NCI-H446 treated with DMSO at 0.1 percent for 48 hours (cell line): ENCODE data around the gene TFPI2.

Source experiments
- DNase-seq: peaks from one replicate; lab custom pipeline; 2025; lab: John Stamatoyannopoulos, UW

TFPI2 gene

DNA sequence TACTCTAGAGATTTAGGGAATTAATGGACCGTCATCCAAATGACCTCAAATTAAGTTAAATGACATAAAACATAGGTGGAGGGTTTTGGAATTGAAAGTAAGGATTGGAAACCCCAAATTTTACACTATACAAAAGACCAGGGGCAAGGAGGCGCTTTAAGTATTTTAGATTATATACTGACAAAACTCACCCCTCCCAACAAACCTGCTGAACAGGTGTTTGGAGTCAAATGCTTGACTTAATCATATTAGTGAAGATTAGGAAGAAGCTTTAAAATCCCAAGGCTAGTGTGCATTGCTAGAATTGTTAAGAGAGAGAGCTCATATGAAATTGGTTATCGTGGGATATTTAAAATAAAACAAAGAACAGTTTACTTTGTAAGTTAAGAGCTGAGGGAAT is 15.7 kb upstream of the TFPI2 start, which contains the start of gene GNGT1:
Gene GNGT1, plus strand, starts transcription at position 301 of the 400 bp plus-strand sequence. CDS start 180 bp downstream, outside the sequence.
- DNase-seq = no peak

DNA sequence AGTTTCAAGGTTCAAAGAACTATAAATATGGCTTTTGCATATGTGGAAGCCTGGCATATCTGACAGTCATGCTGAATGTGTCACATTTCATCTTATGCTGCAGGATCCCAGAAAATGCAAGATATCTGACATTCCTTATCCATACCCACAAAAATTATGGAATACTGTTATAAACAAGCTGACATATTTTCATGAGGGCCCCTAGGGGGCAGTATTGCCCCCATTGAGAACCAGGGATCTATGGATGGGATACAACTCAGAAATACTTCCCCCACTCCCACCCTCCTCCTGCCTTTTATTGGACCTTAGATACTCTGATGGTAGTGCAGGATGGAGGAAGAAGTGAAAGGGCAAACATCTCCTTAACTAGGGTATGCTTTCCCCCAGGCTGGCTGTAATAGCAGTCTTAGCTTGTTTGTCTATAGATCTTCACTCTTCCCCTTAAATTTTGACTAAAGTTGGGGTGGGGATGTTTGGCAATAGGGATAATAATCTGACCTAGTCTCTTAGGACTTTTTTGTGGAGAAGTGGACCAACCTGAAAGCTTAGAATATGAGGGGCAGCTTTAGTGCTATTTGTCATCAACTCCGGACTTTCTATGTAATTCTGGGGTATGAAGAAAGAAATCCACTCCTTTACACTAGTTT is 12.3 kb upstream of the TFPI2 start:
- DNase-seq = no peak

DNA sequence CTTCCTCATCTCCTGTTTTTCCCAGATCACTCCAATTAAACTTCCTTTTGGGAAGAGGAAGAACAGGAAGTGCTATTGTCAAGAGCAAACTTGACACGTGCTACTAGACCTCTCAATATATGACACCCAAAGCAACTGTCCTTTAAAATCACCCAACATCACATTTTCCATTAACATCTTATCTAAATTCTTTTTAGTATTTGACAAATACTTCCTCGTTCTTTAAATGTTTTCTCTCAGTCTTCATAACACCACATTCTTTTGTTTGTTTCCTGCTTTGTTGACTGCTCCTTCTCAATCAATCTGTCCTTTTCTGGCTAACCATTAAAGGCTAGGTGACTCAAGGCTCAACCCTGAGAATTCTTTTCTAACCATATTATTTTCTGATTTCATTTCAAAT is 7.1 kb upstream of the TFPI2 start:
- DNase-seq = no peak

DNA sequence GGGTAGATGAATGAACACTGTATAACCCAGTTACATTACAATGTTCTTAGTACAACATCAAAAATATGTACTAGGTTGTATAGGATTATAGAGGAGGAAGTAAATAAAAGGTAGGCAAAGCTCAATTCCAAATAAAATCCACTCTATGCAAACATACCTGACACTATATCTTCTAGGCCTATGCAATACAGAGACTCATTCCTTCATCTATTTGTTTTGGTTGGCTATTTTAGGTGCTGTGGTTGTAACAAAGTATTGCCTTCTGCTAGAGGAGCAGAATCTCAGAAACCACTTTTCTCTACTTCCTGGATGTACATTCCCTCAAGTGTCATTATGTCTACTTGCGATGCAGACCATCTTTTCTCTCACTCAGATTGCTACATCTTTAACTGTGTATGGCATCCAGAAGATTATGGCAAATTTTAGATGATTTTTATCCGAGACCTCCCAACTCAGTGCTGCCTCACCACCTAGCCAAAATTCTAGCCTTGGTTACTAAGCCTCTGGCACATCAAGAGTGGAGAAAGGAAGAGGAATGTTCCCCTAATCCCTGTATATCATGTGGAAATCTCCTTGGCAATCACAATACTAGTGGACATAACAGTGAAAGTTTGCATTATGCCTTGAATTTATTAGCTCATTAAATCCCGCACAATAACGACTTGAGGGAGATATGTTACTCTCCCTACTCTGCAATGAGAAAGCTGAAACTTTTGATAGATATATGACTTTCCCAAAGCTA is 5.5 kb upstream of the TFPI2 start:
- DNase-seq = no peak

DNA sequence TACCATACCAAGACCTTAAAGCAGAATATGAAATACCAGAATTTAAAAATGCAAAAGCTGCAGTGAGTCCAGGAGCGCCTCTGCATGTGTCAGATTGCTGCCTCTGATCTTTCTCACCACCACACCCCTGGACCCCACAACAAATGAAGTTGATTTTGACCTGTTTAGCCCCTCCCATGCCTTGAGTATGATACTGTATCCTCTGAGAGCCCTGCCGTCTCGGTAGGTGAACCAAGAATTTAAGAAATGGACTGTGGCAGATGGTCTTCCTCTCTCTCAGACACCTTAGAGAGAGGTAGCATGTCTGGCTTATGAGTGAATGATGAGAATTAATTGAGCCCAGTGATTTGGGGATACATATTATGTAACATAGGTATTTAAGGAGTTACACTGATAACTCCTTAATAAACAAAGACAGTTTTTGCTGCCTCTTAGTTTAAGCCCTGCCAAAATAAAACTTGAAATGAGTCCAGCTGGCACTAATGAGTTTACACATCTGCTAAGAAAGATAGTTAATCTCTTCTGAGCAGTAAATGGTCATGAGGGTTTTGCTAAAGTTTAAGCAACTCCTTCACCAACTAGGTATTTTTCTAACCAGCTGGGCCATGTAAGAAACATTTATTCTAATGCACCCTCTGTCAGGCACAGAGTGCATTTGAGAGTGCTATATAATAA is 4.5 kb upstream of the TFPI2 start:
- DNase-seq = no peak

DNA sequence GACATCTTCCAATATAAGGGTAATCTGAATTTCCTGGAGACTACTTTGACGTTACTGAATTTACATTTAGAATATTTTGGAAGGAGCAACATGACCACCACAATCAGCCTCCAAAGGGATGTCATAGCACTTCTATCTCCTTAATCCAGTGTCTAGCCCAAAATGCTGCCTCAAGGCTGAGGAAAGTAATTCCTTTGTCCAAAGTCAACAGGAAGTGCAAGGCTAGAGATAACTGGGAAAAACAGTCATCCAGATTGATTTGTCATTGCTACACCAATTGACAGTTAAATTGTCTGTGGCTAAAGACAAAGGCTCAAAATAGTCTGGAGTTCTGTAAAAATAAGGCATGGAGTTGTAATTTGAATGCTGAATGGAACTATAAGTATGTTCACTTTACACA is 3.9 kb upstream of the TFPI2 start:
- DNase-seq = no peak

DNA sequence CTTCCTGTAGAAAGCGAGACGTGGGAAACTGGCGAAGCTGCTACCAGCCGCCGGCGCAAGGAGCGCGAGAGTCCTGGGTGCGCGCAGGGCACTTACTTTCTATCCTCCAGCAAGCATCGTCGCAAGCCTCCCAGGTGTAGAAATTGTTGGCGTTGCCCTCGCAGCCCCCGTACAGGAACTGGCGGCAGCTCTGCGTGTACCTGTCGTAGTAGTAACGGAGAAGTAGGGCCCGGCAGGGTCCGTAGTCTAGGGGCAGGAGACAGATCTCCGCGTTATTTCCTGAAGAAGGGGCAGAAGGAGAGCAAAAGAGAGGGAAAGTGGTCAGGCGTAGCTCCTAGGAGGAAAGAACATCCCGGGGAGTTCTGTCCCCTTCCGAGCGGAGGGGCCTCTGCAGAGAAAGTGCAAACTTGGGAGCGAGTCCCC is 501 bp downstream of the TFPI2 start:
- DNase-seq = no peak

DNA sequence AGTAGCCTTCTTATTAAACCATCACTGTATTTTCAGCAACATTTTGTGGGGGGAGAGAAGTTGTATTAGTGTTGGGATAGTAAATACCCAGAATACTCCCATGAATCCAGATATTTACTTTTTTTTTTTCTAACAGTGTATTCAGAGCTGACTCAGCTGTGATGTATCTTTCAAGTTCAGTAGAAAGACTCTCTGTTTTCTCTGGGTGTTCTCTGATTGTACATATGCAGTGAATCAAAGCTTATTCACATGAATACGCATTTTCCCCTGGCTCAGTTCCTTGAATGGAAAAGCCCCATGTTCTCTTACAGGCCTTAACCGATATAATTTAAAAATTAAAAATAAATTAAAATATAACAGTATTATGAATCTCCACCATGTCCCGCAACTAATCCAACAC is 1.3 kb downstream of the TFPI2 start:
- DNase-seq = no peak

DNA sequence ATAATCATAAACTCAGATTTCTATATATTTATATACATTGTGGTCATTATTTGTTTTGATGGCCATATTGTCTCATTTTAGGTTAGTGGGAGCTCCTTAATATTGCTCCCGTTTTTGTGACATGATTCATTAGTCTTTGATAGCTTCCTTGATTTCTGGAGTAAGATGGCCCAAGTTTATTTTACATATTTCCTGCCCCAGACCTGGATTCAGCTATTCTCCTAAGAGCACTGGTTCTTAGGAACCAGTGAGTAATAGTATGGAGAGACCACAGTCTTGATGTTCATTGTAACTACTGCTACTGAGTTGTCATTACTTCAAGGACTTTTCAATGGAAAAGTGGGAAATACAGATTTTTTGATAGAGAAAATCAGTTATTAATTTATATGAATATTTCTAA is 6.0 kb downstream of the TFPI2 start:
- DNase-seq = no peak

DNA sequence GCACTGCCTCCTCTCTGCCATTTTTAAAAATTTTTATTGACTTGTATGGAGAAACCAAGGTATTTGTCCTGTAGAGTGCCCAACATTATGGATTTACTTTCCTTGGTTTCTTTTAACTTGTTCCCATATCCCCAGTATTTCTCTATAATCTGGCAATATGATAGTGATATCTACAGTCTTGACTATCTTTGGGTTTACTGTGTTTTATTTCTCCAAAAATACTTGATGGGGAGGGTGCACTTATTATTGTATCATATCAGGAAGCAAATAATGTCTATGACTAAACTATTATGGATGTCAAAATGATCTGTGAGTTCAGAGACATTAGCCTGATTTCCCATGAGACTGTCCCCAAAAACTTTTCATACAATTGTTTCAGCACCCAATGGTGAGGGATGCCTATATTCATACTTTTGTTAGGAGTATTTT is 6.6 kb downstream of the TFPI2 start:
- no peak for DNase-seq

DNA sequence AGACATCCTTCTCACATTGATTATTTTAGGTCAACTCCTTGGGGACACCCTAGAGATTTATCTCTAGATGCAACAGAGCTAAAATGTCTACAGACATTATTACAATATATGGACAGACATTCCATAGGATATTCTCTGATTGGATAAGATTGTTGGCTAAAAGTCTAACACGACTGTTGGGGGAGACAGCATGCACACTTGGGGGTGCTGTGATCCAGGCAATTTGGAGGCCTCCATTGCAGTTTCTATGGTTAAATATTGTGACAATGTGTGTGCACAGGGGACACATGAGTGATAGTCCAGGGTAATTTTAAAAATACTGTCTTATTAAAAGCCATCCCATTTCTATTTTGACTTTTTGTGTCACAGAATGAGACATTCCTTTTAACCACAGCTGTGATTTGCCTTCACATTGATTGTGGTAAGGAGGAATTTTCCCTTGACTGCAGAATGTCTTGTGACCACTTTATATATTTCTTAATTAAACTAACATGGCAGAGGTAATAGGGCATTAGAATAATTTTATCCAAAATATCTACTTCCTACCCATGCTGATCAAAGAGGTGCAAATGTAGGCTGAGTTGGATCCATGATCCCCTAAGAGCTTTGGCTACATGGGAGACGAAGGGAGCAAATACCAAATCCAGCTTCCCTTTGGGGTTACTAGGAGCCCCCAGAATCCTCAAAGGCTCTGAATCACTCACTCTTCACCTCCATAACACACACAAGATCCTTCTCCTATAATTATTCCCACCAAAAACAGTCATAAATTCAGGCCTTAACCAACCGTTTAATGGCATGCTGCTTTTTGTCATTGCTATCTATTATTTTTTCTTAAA is 7.3 kb downstream of the TFPI2 start:
- no peak for DNase-seq

DNA sequence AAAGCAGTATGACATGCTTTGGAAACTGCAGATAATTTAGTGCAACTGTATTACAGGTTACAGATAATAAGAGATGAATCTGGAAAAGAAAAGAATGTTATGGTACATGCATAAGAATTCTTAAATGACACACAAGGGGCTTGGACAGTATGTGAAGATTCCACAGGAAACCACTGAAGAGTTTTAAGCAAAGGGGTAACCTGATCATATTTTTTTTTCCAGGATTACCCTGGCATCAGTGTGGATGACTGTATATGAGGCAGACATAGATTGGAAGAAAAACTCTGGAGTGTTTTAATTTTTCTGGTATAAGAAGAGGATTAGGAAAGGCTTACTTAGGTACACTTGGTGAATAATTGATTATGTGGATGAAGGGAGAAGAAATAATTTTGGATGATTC is 8.1 kb downstream of the TFPI2 start:
- no peak for DNase-seq

DNA sequence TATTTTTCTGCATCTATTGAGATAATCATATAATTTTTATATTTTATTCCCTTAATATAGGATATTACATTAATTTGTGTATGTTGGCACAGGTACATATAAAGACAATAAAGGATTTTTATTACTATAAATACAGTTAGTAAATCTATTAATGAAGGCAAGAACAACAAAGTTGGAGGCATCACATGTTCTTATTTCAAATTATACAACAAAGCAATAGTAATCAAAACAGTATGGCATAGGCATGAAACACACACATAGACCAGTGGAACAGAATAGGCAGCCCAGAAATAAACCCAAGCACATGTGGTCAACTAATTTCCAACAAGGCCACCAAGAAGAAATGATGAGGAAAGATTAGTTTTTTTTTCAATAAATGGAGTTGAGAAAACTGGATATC is 11.2 kb downstream of the TFPI2 start:
- DNase-seq = no peak

DNA sequence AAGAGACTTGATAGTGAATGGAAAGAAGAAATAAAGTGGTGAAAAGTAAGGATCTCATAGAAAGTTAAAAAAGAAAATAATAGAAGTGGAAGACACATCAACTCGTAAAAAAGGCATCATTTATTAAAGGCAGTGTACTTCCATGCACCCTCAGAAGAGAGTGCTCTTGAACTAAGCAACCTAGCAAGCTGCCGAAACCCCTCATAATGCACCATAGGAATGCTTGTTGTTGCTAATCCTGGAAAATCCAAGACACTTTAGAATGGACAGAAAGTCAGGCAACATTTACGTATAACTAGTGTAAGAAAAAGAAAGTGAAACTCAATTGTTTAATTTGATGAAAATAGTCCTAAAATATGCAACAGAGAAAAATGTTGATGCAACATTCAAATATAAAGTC is 12.8 kb downstream of the TFPI2 start:
- no peak for DNase-seq

DNA sequence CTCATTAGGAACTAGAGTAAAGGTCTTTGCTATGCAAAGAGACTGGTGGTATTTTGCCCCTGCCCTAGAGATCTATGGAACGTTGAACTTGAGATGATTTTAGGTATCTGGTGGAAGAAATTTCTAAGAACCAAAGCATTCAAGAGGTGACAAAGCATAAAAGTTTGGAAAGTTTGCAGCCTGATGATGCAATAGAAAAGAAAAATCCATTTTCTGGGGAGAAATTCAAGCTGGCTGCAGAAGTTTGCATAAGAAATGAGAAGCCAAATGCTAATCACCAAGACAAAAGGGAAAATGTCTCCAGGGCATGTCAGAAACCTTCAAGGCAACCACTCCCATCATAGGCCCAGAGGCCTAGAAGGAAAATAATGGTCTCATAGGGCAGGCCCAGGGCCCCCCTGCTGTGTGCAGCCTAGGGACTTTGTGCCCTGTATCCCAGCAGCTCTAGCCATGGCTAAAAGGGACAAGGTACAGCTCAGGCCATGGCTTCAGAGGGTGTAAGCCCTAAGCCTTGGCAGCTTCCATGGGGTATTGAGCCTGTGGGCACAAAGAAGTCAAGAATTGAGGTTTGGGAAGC is 16.5 kb downstream of the TFPI2 start:
- no peak for DNase-seq

DNA sequence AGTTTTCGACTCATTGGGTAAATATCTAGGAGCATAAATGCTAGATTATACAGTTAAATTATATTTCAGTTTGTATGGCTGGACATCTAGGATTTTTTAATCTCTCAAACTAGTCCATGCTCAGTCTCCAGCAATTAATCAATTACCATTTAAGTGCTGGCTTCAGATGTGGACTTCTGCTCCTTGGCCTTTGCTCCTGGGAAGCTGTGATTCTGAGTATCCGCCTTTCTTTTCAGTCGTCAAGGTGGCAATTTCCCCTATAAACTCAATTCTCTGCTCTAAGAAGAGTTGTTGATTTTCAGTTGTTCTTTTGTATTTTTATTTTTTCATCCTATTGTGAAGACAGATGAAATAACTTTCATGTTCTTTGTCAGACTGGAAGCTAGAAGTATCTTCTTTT is 23.7 kb downstream of the TFPI2 start:
- DNase-seq = no peak

DNA sequence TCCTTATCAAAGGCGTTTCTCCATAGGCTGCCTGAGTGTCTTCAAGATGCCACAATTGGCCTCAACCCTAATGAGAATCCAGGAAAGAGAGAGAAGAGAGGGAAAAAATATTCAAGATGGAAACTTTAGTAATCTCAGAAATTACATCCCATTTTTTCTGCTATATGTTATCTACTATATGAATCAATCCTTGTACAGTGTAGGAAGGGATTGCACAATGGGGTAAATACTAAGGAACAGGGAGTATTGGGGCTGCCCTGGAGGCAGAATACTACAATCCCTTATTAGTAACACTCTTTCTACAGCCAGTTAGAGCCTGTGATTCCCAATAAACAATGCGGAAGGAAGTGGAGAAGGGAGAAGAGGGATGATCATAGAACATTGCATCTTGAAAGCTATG is 27.9 kb downstream of the TFPI2 start:
- DNase-seq = no peak

DNA sequence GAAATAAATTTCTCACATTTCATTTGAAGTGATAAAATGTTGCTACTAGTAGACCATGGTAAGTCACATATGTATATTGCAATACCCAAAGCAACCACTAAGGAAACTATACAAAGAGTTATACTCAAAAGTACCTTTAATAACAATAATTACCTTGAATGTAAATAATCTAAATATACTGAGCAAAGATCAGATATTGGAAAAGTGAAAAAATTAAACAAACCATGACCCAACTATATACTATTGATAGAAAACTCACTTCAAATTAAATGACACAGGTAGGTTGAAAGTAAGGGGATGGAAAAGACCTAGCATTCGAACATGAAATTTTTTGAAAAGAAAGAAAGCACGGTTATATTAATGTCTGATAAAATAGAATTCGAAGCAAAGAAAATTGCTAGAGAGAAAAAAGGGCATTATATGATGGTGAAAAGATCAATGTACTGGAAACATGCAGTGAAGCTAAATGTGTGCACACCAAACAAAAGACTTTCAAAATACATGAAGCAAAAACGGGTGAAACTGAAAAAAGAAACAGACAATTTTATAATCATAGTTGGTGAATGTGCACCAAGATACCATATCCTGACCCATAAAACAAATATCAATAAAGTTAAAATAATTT is 29.1 kb downstream of the TFPI2 start:
- DNase-seq = no peak

DNA sequence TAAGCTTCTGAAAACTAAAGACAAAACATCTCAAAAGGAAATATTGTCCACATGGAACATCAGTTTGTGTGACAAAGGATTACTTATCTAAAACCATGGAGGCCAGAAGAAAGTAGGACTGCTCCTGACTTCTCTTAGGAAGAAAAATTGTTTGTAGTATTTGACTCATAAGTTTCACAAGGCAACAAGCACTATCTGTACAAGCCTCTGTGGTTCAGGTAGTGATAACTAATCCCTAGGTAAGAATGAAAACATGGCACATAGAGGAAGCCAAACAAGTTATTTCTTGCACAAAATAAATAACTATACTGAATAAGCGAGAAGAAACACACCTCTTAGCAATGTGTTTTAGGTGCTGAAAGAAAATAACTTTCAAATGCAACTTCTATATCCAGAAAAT is 30.3 kb downstream of the TFPI2 start:
- DNase-seq = no peak

DNA sequence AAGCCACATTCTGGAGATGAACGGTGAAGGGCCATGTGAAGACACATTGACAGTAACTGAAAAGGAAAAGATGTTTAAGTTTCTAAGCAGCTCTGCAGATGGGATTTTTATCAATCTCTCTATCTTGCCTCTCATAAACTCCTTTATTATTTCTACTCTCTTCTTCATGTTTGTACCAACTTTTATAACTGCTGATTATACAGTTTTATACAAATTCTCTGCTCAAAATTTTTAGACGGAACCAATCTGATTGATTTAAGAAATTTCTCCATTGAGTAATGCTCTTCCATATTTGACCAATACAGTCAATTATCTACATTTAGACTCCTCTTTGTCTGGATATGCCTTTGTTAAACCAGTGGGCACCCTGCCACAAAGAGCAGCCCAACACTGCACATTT is 31.7 kb downstream of the TFPI2 start:
- DNase-seq = no peak

DNA sequence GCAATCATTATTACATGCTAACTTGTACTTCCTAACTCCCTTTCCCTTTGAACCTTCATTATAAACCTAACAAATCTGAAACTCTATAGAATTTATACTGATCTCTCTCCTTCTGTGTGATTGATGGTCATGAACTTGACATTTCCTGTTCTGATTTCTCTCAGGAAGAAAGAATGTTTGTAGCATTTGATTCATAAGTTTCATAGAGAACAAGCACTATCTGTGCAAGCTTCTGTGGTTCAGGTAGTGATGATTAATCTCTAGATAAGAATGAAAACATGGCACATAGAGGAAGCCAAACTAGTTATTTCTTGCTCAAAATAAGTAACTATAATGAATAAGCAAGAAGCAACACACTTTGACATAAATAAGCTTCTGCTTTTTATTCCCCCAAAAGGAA is 34.2 kb downstream of the TFPI2 start:
- no peak for DNase-seq

DNA sequence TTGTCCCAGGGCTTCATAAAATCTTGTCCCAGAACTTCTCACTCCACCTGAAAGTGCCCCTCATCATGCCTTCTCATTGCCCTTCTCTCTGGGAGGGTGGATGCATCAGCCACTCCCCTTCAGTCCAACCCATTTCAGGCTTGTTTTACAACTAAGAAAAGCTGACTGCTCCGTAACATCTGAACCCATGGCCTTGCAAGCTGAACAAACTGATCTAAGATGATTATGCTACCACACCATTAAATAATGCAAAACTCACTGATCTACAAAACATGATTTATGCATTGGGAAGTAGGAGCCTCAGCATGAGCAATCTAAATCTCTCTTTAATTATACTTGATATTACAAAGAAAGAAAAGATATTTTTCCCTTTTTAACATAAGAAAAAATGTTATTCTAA is 34.8 kb downstream of the TFPI2 start:
- no peak for DNase-seq
